A673 (cell line): ENCODE results near the gene MRTFA. TPM values are rescaled to one million over a fixed set of nuclear protein-coding genes. Genes with fewer than 3 reads are reported as not detected.
A peak's percentile ranks its signal among the peaks of the same experiment; 100 is the strongest.

Experiments
- BruUV-seq: library from RNA; stranded (reverse); fragments of 400-500 nt; replicated peaks from 2 replicates; lab custom pipeline; 2021; lab: Mats Ljungman, UMichigan
- CTCF ChIA-PET: fragments of 300-600 bp; sonication (Branson Sonifier 250); formaldehyde crosslinking; loops from one replicate; lab custom pipeline; 2022; ENCODE audit warnings: antibody characterized with exemption; lab: Charles Lee
- POLR2A ChIA-PET: fragments of 300-600 bp; sonication (Branson Sonifier 250); formaldehyde crosslinking; loops from one replicate; lab custom pipeline; 2022; ENCODE audit warnings: antibody characterized with exemption; ENCODE audit not compliant: low non-redundant PET; lab: Charles Lee
- DNase-seq: peaks from one replicate; pipeline ENCODE4 v3.0.0-alpha.2; 2015; ENCODE audit warnings: low spot score
- H3K27ac ChIP-seq: fragments of 200-600 bp; sonication (generic); 2 replicates; pipeline ENCODE4 v1.5.1; 2016; ENCODE audit warnings: mixed run types, low read depth, mild to moderate bottlenecking, mixed read lengths, antibody characterized with exemption, low read length; ENCODE audit not compliant: poor library complexity, severe bottlenecking
- H3K27me3 ChIP-seq: fragments of 200-600 bp; sonication (generic); replicated peaks from 2 replicates; pipeline ENCODE4 v1.6.1; 2017; ENCODE audit warnings: mixed run types, low read depth, mild to moderate bottlenecking, mixed read lengths, antibody characterized with exemption, low read length; ENCODE audit not compliant: insufficient read depth, poor library complexity
- H3K36me3 ChIP-seq: fragments of 200-600 bp; sonication (generic); 2 replicates; pipeline ENCODE4 v1.6.1; 2016; ENCODE audit warnings: mixed run types, mild to moderate bottlenecking, mixed read lengths, antibody characterized with exemption, low read length; ENCODE audit not compliant: insufficient read depth, poor library complexity, severe bottlenecking
- H3K4me1 ChIP-seq: fragments of 200-600 bp; sonication (generic); 2 replicates; pipeline ENCODE4 v1.6.1; 2017; ENCODE audit warnings: mixed run types, mild to moderate bottlenecking, mixed read lengths, antibody characterized with exemption, low read length; ENCODE audit not compliant: insufficient read depth, poor library complexity, severe bottlenecking
- H3K4me3 ChIP-seq: fragments of 200-600 bp; sonication (generic); 2 replicates; pipeline ENCODE4 v1.5.1; 2016; ENCODE audit warnings: low read depth, mixed run types, mild to moderate bottlenecking, mixed read lengths, low read length; ENCODE audit not compliant: poor library complexity, severe bottlenecking
- H3K9me3 ChIP-seq: fragments of 200-600 bp; sonication (generic); 2 replicates; pipeline ENCODE4 v1.6.1; 2016; ENCODE audit warnings: mixed run types, low read depth, mild to moderate bottlenecking, mixed read lengths, antibody characterized with exemption, low read length; ENCODE audit not compliant: poor library complexity, severe bottlenecking
- EZH2 ChIP-seq: fragments of 200-600 bp; sonication (generic); IDR thresholded peaks from 2 replicates; pipeline ENCODE4 v1.6.1; 2017; ENCODE audit warnings: borderline replicate concordance, low read depth, mild to moderate bottlenecking, mixed read lengths, antibody characterized with exemption, low read length; ENCODE audit not compliant: poor library complexity, severe bottlenecking
- intact Hi-C: fragments of 100-400 bp; cut with micrococcal nuclease; formaldehyde crosslinking; loops from one replicate; pipeline ENCODE4 v1.10.0; 2022; ENCODE audit not compliant: unreplicated experiment
- total RNA-seq: library from RNA; stranded (reverse); gene quantifications from 2 replicates; pipeline ENCODE4 v1.2.3, GENCODE V29; 2021
- TF ChIP-seq, protein P1 (sequence below): fragments of 300-800, 200-600 bp; sonication (generic); conservative IDR thresholded peaks from 2 replicates; pipeline ENCODE4 v1.5.1; 2017; ENCODE audit warnings: low read depth, mild to moderate bottlenecking, antibody characterized with exemption, low read length, moderate library complexity, mixed read lengths

The MRTFA gene
- total RNA-seq, 1 experiment from 2014 or later: 35.8 TPM

DNA sequence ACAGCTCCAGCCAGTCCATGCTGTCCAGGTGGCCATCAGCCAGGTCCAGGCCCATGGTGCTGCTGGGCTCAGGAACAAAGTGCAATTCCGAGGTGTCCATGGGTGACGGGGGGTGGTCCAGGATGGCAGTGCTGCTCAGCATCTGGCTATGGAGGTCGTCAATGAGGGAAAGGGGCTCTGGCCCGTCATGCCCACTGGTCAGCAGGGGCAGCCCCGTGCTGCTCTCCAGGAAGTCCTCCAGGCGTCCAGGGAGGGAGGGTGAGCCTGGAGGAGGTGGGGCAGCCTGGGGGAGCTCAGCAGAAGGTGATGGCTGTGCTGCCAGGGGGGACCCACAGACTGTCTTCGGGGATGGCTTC lies 225.0 kb downstream of the MRTFA start:
- no peak overlapping the region for H3K27ac ChIP-seq
- CTCF ChIA-PET: no interaction called here
- no peak for DNase-seq
- TF ChIP-seq, protein P1, sequence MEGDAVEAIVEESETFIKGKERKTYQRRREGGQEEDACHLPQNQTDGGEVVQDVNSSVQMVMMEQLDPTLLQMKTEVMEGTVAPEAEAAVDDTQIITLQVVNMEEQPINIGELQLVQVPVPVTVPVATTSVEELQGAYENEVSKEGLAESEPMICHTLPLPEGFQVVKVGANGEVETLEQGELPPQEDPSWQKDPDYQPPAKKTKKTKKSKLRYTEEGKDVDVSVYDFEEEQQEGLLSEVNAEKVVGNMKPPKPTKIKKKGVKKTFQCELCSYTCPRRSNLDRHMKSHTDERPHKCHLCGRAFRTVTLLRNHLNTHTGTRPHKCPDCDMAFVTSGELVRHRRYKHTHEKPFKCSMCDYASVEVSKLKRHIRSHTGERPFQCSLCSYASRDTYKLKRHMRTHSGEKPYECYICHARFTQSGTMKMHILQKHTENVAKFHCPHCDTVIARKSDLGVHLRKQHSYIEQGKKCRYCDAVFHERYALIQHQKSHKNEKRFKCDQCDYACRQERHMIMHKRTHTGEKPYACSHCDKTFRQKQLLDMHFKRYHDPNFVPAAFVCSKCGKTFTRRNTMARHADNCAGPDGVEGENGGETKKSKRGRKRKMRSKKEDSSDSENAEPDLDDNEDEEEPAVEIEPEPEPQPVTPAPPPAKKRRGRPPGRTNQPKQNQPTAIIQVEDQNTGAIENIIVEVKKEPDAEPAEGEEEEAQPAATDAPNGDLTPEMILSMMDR: no peak
- TF ChIP-seq EZH2: no peak
- no peaks in the 10 kb centered on the region for H3K4me1 ChIP-seq
- no TSS peak for BruUV-seq
- H3K9me3 ChIP-seq: no peaks in the 10 kb centered on the region
- H3K27me3 ChIP-seq: no peaks in the 10 kb centered on the region
- intact Hi-C loops: no loop called here
- POLR2A ChIA-PET: no interaction called here
- peaks cover 61% of the 10 kb centered on the region for H3K36me3 ChIP-seq
- no peak overlapping the region for H3K4me3 ChIP-seq

- Histone ChIP-seq H3K27ac (no peak overlapping the region), H3K4me1 (no peaks in the 10 kb centered on the region), H3K9me3 (no peaks in the 10 kb centered on the region), H3K4me3 (no peak overlapping the region), H3K27me3 (no peaks in the 10 kb centered on the region), H3K36me3 (peaks cover 64% of the 10 kb centered on the region)
- ChIA-PET CTCF (no interaction called here), POLR2A (no interaction called here)
- intact Hi-C loops: no loop called here
- DNase-seq: no peak
- BruUV-seq: no TSS peak
- TF ChIP-seq, protein P1: no peak
- no peak for TF ChIP-seq EZH2
These were observed 225.6 kb downstream of the MRTFA start for GRCh38 chr22:40410731-40411505.

- no peak for DNase-seq
- intact Hi-C loops: no loop called here
- peaks cover 67% of the 10 kb centered on the region for H3K36me3 ChIP-seq
- no peaks in the 10 kb centered on the region for H3K27me3 ChIP-seq
- POLR2A ChIA-PET: no interaction called here
- no peak for TF ChIP-seq EZH2
- TF ChIP-seq, protein P1: no peak
- TSS peak; percentile 37 for BruUV-seq
- no peak overlapping the region for H3K4me3 ChIP-seq
- H3K4me1 ChIP-seq: no peaks in the 10 kb centered on the region
- H3K9me3 ChIP-seq: no peaks in the 10 kb centered on the region
- H3K27ac ChIP-seq: no peak overlapping the region
- CTCF ChIA-PET: no interaction called here
These were observed 226.2 kb downstream of the MRTFA start for GRCh38 chr22:40410272-40410671.
